ENCODE data around the gene GRPEL1.
A peak's percentile ranks its signal among the peaks of the same experiment; 100 is the strongest.

Gene GRPEL1

DNA sequence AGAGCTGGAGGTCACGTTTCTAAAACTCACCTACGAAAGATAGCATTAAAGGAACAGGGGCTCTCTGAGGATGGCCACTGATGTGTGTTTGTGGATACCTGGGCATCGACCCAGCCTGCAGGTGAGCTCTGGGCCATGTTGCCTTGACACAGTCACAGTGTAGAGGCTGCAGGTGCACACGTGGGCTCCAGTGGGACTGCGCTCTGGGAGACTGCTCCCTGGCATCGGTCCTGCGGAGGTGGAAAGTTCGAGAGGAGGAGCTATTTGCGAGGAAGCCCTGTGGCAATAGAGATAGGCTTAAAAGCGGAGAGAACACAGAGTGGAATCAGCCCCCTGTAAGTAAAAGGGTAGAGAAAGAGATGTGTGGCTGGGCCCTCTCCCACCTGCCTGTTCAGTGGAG is 37.0 kb downstream of the GRPEL1 start:
- no peak overlapping the region for H3K27ac ChIP-seq (ENCODE audit: low read length, poor library complexity, severe bottlenecking)
- H2BK5ac ChIP-seq (ENCODE audit: low read depth, low read length, poor library complexity, severe bottlenecking) = no peak overlapping the region
- H3K9me3 ChIP-seq (ENCODE audit: control insufficient read depth, low read length) = no peaks in the 10 kb centered on the region
- H3K9ac ChIP-seq (ENCODE audit: low read length) = no peak overlapping the region
- H3K27me3 ChIP-seq (ENCODE audit: control insufficient read depth in 1 of 2, insufficient read depth in 1 of 2, low read length in 2 of 2) = no peaks in the 10 kb centered on the region
- H3K18ac ChIP-seq (ENCODE audit: low read depth in 1 of 2, low read length in 2 of 2) = no peak overlapping the region
- no peak overlapping the region for H4K8ac ChIP-seq (ENCODE audit: low read length)
- WGBS = 97% methylated on average over 10 of the region's 10 CpGs
- peak overlapping the region in 1 of 2 experiments; percentile 21 for H3K14ac ChIP-seq (ENCODE audit: low read length in 2 of 2)
- peaks cover 13% of the 10 kb centered on the region for H3K79me1 ChIP-seq (replicated peaks; ENCODE audit: low read length, poor library complexity, severe bottlenecking)
- no peak overlapping the region for H4K91ac ChIP-seq (ENCODE audit: low read length)
- H3K4me2 ChIP-seq (ENCODE audit: low read length, poor library complexity, severe bottlenecking) = no peak overlapping the region
- no peak overlapping the region for H3K4ac ChIP-seq (ENCODE audit: low read depth in 1 of 2, low read length in 2 of 2)
- no peak overlapping the region for H2BK120ac ChIP-seq (ENCODE audit: low read depth, low read length)
- H3K4me1 ChIP-seq (ENCODE audit: control insufficient read depth, insufficient read depth, low read depth, low read length) = peaks cover 45% of the 10 kb centered on the region
- no peak overlapping the region for H2BK12ac ChIP-seq (ENCODE audit: low read length in 2 of 2)
- H3K4me3 ChIP-seq (ENCODE audit: insufficient read depth in 1 of 2, low read depth in 1 of 2, low read length in 2 of 2) = no peak overlapping the region
- H2AK5ac ChIP-seq (ENCODE audit: low read length, severe bottlenecking) = peak overlapping the region; percentile 21
- H2BK15ac ChIP-seq (ENCODE audit: low read depth, poor library complexity, severe bottlenecking) = no peak overlapping the region
- H2AFZ ChIP-seq (ENCODE audit: low read depth, low read length) = no peak overlapping the region
- no peak for DNase-seq
- peak overlapping the region in 1 of 2 experiments; percentile 9 for H3K23ac ChIP-seq (ENCODE audit: low read length in 2 of 2)
- peaks cover 42 to 48% of the 10 kb centered on the region in 2 experiments for H3K36me3 ChIP-seq (ENCODE audit: control insufficient read depth in 1 of 2, insufficient read depth in 2 of 2, low read depth in 1 of 2, low read length in 2 of 2)

DNA sequence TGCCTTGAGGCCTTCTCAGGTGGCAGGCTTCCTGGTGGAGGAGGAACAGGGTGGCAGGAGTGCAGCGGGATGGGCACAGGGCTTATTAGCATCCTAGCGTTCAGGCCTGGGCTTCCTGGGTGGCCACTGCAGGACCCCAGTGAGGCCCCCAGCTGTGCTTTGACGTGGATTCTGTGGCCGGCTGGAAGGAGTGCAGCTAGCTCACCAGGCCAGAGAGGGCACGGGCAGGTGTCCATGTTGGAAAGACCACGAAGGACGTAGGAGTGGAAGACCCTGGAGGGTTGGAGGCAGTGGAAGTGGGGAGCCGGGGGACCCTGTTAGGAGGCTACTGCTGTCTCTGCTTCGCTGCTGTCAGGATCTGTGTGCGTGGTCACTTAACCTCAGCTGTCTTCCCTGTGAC is 37.9 kb downstream of the GRPEL1 start:
- H2AK5ac ChIP-seq (ENCODE audit: low read length, severe bottlenecking) = peak overlapping the region; percentile 34
- no peak overlapping the region for H3K27ac ChIP-seq (ENCODE audit: low read length, poor library complexity, severe bottlenecking)

DNA sequence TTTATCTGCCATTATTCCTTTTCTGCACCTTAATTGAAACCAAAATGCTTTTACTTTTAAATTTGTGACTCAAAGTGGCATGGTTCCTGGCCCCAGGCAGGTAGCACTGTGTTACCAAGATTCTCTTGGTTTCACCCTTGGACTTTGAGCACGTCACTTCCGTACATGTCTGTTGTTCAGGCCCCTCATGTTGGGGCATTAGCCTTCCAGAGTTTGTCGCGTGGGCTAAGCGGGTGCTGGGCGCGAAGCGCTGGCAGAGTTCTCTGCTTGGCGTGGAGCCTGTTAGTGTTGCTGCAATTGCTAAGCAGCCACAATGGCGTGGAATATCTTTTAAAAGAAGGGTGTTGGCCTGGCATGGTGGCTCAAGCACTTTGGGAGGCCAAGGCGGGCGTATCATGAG is 38.7 kb downstream of the GRPEL1 start:
- Histone ChIP-seq H3K4ac (ENCODE audit: low read depth in 1 of 2, low read length in 2 of 2) (no peak overlapping the region), H3K9ac (ENCODE audit: low read length) (no peak overlapping the region), H2AK5ac (ENCODE audit: low read length, severe bottlenecking) (no peak overlapping the region), H2AFZ (ENCODE audit: low read depth, low read length) (no peak overlapping the region), H3K18ac (ENCODE audit: low read depth in 1 of 2, low read length in 2 of 2) (no peak overlapping the region), H3K27ac (ENCODE audit: low read length, poor library complexity, severe bottlenecking) (no peak overlapping the region), H2BK120ac (ENCODE audit: low read depth, low read length) (no peak overlapping the region), H2BK12ac (ENCODE audit: low read length in 2 of 2) (no peak overlapping the region), H2BK5ac (ENCODE audit: low read depth, low read length, poor library complexity, severe bottlenecking) (no peak overlapping the region), H2BK15ac (ENCODE audit: low read depth, poor library complexity, severe bottlenecking) (no peak overlapping the region), H4K91ac (ENCODE audit: low read length) (no peak overlapping the region), H3K23ac (ENCODE audit: low read length in 2 of 2) (no peak overlapping the region), H3K4me1 (ENCODE audit: control insufficient read depth, insufficient read depth, low read depth, low read length) (peaks cover 35% of the 10 kb centered on the region), H3K4me2 (ENCODE audit: low read length, poor library complexity, severe bottlenecking) (no peak overlapping the region), H3K14ac (ENCODE audit: low read length in 2 of 2) (no peak overlapping the region), H3K9me3 (ENCODE audit: control insufficient read depth, low read length) (no peaks in the 10 kb centered on the region), H3K4me3 (ENCODE audit: insufficient read depth in 1 of 2, low read depth in 1 of 2, low read length in 2 of 2) (no peak overlapping the region), H4K8ac (ENCODE audit: low read length) (no peak overlapping the region), H3K36me3 (ENCODE audit: control insufficient read depth in 1 of 2, insufficient read depth in 2 of 2, low read depth in 1 of 2, low read length in 2 of 2) (peaks cover 51 to 60% of the 10 kb centered on the region in 2 experiments), H3K79me1 (replicated peaks; ENCODE audit: low read length, poor library complexity, severe bottlenecking) (peaks cover 17% of the 10 kb centered on the region), H3K27me3 (ENCODE audit: control insufficient read depth in 1 of 2, insufficient read depth in 1 of 2, low read length in 2 of 2) (no peaks in the 10 kb centered on the region)
- WGBS = 99% methylated on average over 12 of the region's 12 CpGs
- no peak for DNase-seq

More for the DNA sequence above, 37.9 kb downstream of the GRPEL1 start:
- no peak overlapping the region for H3K4me2 ChIP-seq (ENCODE audit: low read length, poor library complexity, severe bottlenecking)
- H3K9ac ChIP-seq (ENCODE audit: low read length) = no peak overlapping the region
- no peak overlapping the region for H2AFZ ChIP-seq (ENCODE audit: low read depth, low read length)
- H3K23ac ChIP-seq (ENCODE audit: low read length in 2 of 2) = no peak overlapping the region
- no peak overlapping the region for H2BK5ac ChIP-seq (ENCODE audit: low read depth, low read length, poor library complexity, severe bottlenecking)
- no peak overlapping the region for H2BK15ac ChIP-seq (ENCODE audit: low read depth, poor library complexity, severe bottlenecking)
- no peak overlapping the region for H2BK120ac ChIP-seq (ENCODE audit: low read depth, low read length)
- no peaks in the 10 kb centered on the region for H3K27me3 ChIP-seq (ENCODE audit: control insufficient read depth in 1 of 2, insufficient read depth in 1 of 2, low read length in 2 of 2)
- H3K36me3 ChIP-seq (ENCODE audit: control insufficient read depth in 1 of 2, insufficient read depth in 2 of 2, low read depth in 1 of 2, low read length in 2 of 2) = peaks cover 51 to 56% of the 10 kb centered on the region in 2 experiments
- no peak for DNase-seq
- WGBS = 96% methylated on average over 10 of the region's 10 CpGs
- H3K9me3 ChIP-seq (ENCODE audit: control insufficient read depth, low read length) = no peaks in the 10 kb centered on the region
- H3K18ac ChIP-seq (ENCODE audit: low read depth in 1 of 2, low read length in 2 of 2) = no peak overlapping the region
- H2BK12ac ChIP-seq (ENCODE audit: low read length in 2 of 2) = no peak overlapping the region
- peak overlapping the region; percentile 43 for H4K91ac ChIP-seq (ENCODE audit: low read length)
- no peak overlapping the region for H3K14ac ChIP-seq (ENCODE audit: low read length in 2 of 2)
- no peak overlapping the region for H3K4me3 ChIP-seq (ENCODE audit: insufficient read depth in 1 of 2, low read depth in 1 of 2, low read length in 2 of 2)
- H3K4ac ChIP-seq (ENCODE audit: low read depth in 1 of 2, low read length in 2 of 2) = no peak overlapping the region
- peaks cover 42% of the 10 kb centered on the region for H3K4me1 ChIP-seq (ENCODE audit: control insufficient read depth, insufficient read depth, low read depth, low read length)
- peaks cover 16% of the 10 kb centered on the region for H3K79me1 ChIP-seq (replicated peaks; ENCODE audit: low read length, poor library complexity, severe bottlenecking)
- no peak overlapping the region for H4K8ac ChIP-seq (ENCODE audit: low read length)

DNA sequence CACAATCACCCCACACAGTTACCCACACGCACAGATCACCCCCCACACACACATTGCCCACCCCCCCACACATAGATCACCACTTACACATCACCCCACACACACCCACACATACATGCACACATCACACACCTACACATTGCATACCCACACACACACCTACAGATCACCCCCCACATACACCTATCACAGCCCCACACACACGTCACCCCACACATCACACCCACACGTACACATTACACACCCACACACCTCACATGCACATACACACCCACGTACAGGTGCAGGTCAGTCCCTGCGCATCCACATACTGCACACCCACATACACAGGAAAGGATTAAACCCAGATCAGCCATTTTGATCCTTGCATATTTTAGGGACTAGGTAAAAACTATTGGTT is 40.0 kb downstream of the GRPEL1 start:
- Histone ChIP-seq H3K9ac (ENCODE audit: low read length) (no peak overlapping the region), H3K23ac (ENCODE audit: low read length in 2 of 2) (no peak overlapping the region), H3K18ac (ENCODE audit: low read depth in 1 of 2, low read length in 2 of 2) (peak overlapping the region in 1 of 2 experiments; percentile 62), H2BK15ac (ENCODE audit: low read depth, poor library complexity, severe bottlenecking) (no peak overlapping the region), H2AFZ (ENCODE audit: low read depth, low read length) (no peak overlapping the region), H3K36me3 (ENCODE audit: control insufficient read depth in 1 of 2, insufficient read depth in 2 of 2, low read depth in 1 of 2, low read length in 2 of 2) (peaks cover 58 to 62% of the 10 kb centered on the region in 2 experiments), H4K8ac (ENCODE audit: low read length) (peak overlapping the region; percentile 32), H2BK5ac (ENCODE audit: low read depth, low read length, poor library complexity, severe bottlenecking) (no peak overlapping the region), H3K9me3 (ENCODE audit: control insufficient read depth, low read length) (no peaks in the 10 kb centered on the region), H3K14ac (ENCODE audit: low read length in 2 of 2) (peak overlapping the region in 1 of 2 experiments; percentile 68), H4K91ac (ENCODE audit: low read length) (peak overlapping the region; percentile 27), H2BK120ac (ENCODE audit: low read depth, low read length) (no peak overlapping the region), H3K4ac (ENCODE audit: low read depth in 1 of 2, low read length in 2 of 2) (no peak overlapping the region), H2BK12ac (ENCODE audit: low read length in 2 of 2) (peak overlapping the region in 1 of 2 experiments; percentile 21), H3K27me3 (ENCODE audit: control insufficient read depth in 1 of 2, insufficient read depth in 1 of 2, low read length in 2 of 2) (no peaks in the 10 kb centered on the region), H3K79me1 (replicated peaks; ENCODE audit: low read length, poor library complexity, severe bottlenecking) (peaks cover 23% of the 10 kb centered on the region), H3K4me1 (ENCODE audit: control insufficient read depth, insufficient read depth, low read depth, low read length) (peaks cover 31% of the 10 kb centered on the region), H2AK5ac (ENCODE audit: low read length, severe bottlenecking) (no peak overlapping the region), H3K27ac (ENCODE audit: low read length, poor library complexity, severe bottlenecking) (no peak overlapping the region), H3K4me2 (ENCODE audit: low read length, poor library complexity, severe bottlenecking) (no peak overlapping the region), H3K4me3 (ENCODE audit: insufficient read depth in 1 of 2, low read depth in 1 of 2, low read length in 2 of 2) (no peak overlapping the region)
- no peak for DNase-seq
- 94% methylated on average over 4 of the region's 5 CpGs for WGBS
